Endothelial cell of umbilical vein (primary cell): ENCODE measurements around the gene MBD3. TPM values are rescaled to one million over a fixed set of nuclear protein-coding genes. Genes with fewer than 3 reads are reported as not detected.

Source experiments
- BruUV-seq: library from RNA; stranded (reverse); fragments of 400-500 nt; replicated peaks from 2 replicates; lab custom pipeline; 2021; lab: Mats Ljungman, UMichigan
- CTCF ChIA-PET: fragments of 300-600, 350-600 bp; sonication (Branson Sonifier 250); formaldehyde crosslinking; loops from one replicate; lab custom pipeline; 2021; ENCODE audit warnings: antibody characterized with exemption, inconsistent platforms; lab: Charles Lee
- POLR2A ChIA-PET: fragments of 300-600, 350-600 bp; sonication (Branson Sonifier 250); formaldehyde crosslinking; loops from one replicate; lab custom pipeline; 2021; ENCODE audit warnings: antibody characterized with exemption, inconsistent platforms; lab: Charles Lee
- DNase-seq: peaks from one replicate; pipeline ENCODE4 v3.0.0-alpha.2; 2011; ENCODE audit warnings: low read depth, low spot score
- FAIRE-seq: peaks from 2 replicates; lab custom pipeline; 2011; peaks lifted over from hg19 to GRCh38; lab: Jason Lieb, UNC
- H2AFZ ChIP-seq: 2 replicates; pipeline ENCODE4 v1.6.0; 2012; ENCODE audit warnings: low read depth, low read length, control low read depth, inconsistent platforms
- H3K27ac ChIP-seq: 2 replicates; pipeline ENCODE4 v1.5.1; 2011; ENCODE audit warnings: low read depth, mild to moderate bottlenecking, control low read depth, low read length, moderate library complexity; ENCODE audit not compliant: insufficient read depth
- H3K27me3 ChIP-seq, 2 experiments: 2 replicates each; pipeline versions ENCODE4 v1.6.0 to v1.6.1; 2011; ENCODE audit warnings: low read length in 2 of 2, mixed read lengths in 1 of 2; ENCODE audit not compliant: control insufficient read depth in 2 of 2, insufficient read depth in 2 of 2
- H3K36me3 ChIP-seq, 2 experiments: 2 replicates in 1 of 2; 3 replicates in 1 of 2; pipeline ENCODE4 v1.5.1; 2011; ENCODE audit warnings: low read length in 2 of 2, mild to moderate bottlenecking in 1 of 2, moderate library complexity in 1 of 2; ENCODE audit not compliant: control insufficient read depth in 2 of 2, insufficient read depth in 2 of 2; ENCODE audit errors: extremely low read depth in 1 of 2
- H3K4me1 ChIP-seq: 3 replicates; pipeline ENCODE4 v1.5.1; 2011; ENCODE audit warnings: mild to moderate bottlenecking, low read length; ENCODE audit not compliant: control insufficient read depth, insufficient read depth; ENCODE audit errors: extremely low read depth
- H3K4me2 ChIP-seq: 2 replicates; pipeline ENCODE4 v1.6.1; 2011; ENCODE audit warnings: low read length, control low read depth, mixed read lengths; ENCODE audit not compliant: insufficient read depth
- H3K4me3 ChIP-seq, 3 experiments: fragments of 200-600 bp in 1 of 3; sonication (generic), shearing (Covaris generic) in 1 of 3; replicated peaks in 1 of 3; 2 replicates each; pipeline ENCODE4 v1.5.1; 2011 to 2016; ENCODE audit warnings: control low read depth in 3 of 3, low read length in 3 of 3, mild to moderate bottlenecking in 2 of 3, inconsistent platforms in 1 of 3, low read depth in 1 of 3, moderate library complexity in 1 of 3; ENCODE audit not compliant: insufficient read depth in 1 of 3
- H3K79me2 ChIP-seq: 2 replicates; pipeline ENCODE4 v1.6.0; 2012; ENCODE audit warnings: low read length, inconsistent platforms; ENCODE audit not compliant: control insufficient read depth, insufficient read depth
- H3K9ac ChIP-seq: replicated peaks from 2 replicates; pipeline ENCODE3; 2011; ENCODE audit warnings: low read length, control low read depth; ENCODE audit not compliant: insufficient read depth; ENCODE audit errors: extremely low read depth
- H3K9me1 ChIP-seq: replicated peaks from 3 replicates; pipeline ENCODE4 v1.6.0; 2011; ENCODE audit warnings: mild to moderate bottlenecking, low read length; ENCODE audit not compliant: control insufficient read depth, insufficient read depth; ENCODE audit errors: extremely low read depth
- H3K9me3 ChIP-seq: replicated peaks from 2 replicates; pipeline ENCODE4 v1.5.1; 2012; ENCODE audit warnings: low read length, inconsistent platforms; ENCODE audit not compliant: control insufficient read depth, insufficient read depth
- H4K20me1 ChIP-seq: replicated peaks from 2 replicates; pipeline ENCODE3; 2011; ENCODE audit warnings: mild to moderate bottlenecking, low read length; ENCODE audit not compliant: control insufficient read depth, insufficient read depth; ENCODE audit errors: extremely low read depth
- CTCF ChIP-seq, 2 donors: IDR thresholded peaks; 1 replicate in 1 of 2; 2 replicates in 1 of 2; pipeline ENCODE4 v1.5.1; 2011; ENCODE audit warnings: low read length in 2 of 2, mild to moderate bottlenecking in 2 of 2, moderate library complexity in 2 of 2, control low read depth in 1 of 2, inconsistent platforms in 1 of 2, low read depth in 1 of 2; ENCODE audit not compliant: insufficient read depth in 1 of 2; ENCODE audit errors: extremely low read depth in 1 of 2
- EZH2 ChIP-seq: IDR thresholded peaks from 2 replicates; pipeline ENCODE4 v1.6.1; 2012; ENCODE audit warnings: borderline replicate concordance, low read depth, mild to moderate bottlenecking, moderate library complexity, low read length, inconsistent platforms; ENCODE audit not compliant: severe bottlenecking
- FOS ChIP-seq: IDR thresholded peaks from 2 replicates; pipeline ENCODE4 v1.6.1; 2011; ENCODE audit warnings: mild to moderate bottlenecking, low read length, moderate library complexity, borderline replicate concordance; ENCODE audit not compliant: insufficient read depth
- GATA2 ChIP-seq: IDR thresholded peaks from 2 replicates; pipeline ENCODE4 v1.7.0; 2011; ENCODE audit warnings: low read depth, mild to moderate bottlenecking, moderate library complexity, mixed read lengths, low read length; ENCODE audit not compliant: insufficient read length, insufficient read depth
- JUN ChIP-seq: IDR thresholded peaks from 2 replicates; pipeline ENCODE4 v1.6.1; 2011; ENCODE audit warnings: borderline replicate concordance, low read depth; ENCODE audit not compliant: insufficient read length, insufficient read depth
- MAX ChIP-seq: IDR thresholded peaks from 2 replicates; pipeline ENCODE4 v1.6.1; 2011; ENCODE audit not compliant: insufficient read depth, insufficient read length
- MYC ChIP-seq: IDR thresholded peaks from one replicate; pipeline ENCODE4 v1.6.1; 2011; ENCODE audit warnings: mild to moderate bottlenecking, low read depth, low read length
- POLR2A ChIP-seq: IDR thresholded peaks from 2 replicates; pipeline ENCODE4 v1.6.1; 2012; ENCODE audit warnings: low read depth, mild to moderate bottlenecking, control low read depth, low read length
- POLR2AphosphoS5 ChIP-seq: IDR thresholded peaks from 2 replicates; pipeline ENCODE4 v1.6.1; 2012; ENCODE audit warnings: low read depth, mild to moderate bottlenecking, control low read depth, low read length, moderate library complexity; ENCODE audit not compliant: insufficient read depth
- dilution Hi-C: fragments of 300-500 bp; cut with MboI; formaldehyde crosslinking; loops from one replicate; pipeline ENCODE4 v1.15.0; 2019; ENCODE audit warnings: low sequenced_read_pairs; ENCODE audit not compliant: extremely low pct_ligation_motif_present
- intact Hi-C: fragments of 100-400 bp; cut with micrococcal nuclease; formaldehyde crosslinking; loops from one replicate; pipeline ENCODE4 v1.10.0; 2022
- polyA plus RNA-seq, 4 experiments: library from polyadenylated mRNA; depleted of rRNA in 3 of 4; stranded (reverse) in 3 of 4; unstranded in 1 of 4; fragments of >200 nt; gene quantifications; 2 replicates each; pipeline versions ENCODE4 v1.2.1 to v1.2.3, GENCODE V29; 2011 to 2012; ENCODE audit warnings: missing spikeins in 1 of 4
- total RNA-seq: library from RNA; stranded (reverse); gene quantifications from 2 replicates; pipeline ENCODE4 v1.2.3, GENCODE V29; 2021

Gene MBD3
- total and polyA plus RNA-seq, 2 donors (not counting 3 experiments of a cell fraction or from before 2014, with no cell fraction given) = 96.8 to 120 TPM

GRCh38 chr19:1634242-1634937, 41.7 kb upstream of the MBD3 start:
- no peaks in the 10 kb centered on the region for H3K4me1 ChIP-seq
- no peak overlapping the region for H2AFZ ChIP-seq
- no TSS peak for BruUV-seq
- peaks cover 29% of the 10 kb centered on the region for H3K79me2 ChIP-seq
- H3K27me3 ChIP-seq = no peaks in the 10 kb centered on the region
- H3K9me3 ChIP-seq = no peaks in the 10 kb centered on the region
- no peaks in the 10 kb centered on the region for H3K9me1 ChIP-seq
- H3K4me3 ChIP-seq = no peak overlapping the region
- no peak overlapping the region for H3K9ac ChIP-seq
- H4K20me1 ChIP-seq = no peaks in the 10 kb centered on the region
- DNase-seq (no peak), FAIRE-seq (no peak)
- no peak for TF ChIP-seq POLR2AphosphoS5
- no peak for TF ChIP-seq FOS
- TF ChIP-seq MYC = no peak
- no peak for TF ChIP-seq POLR2A
- no peak for TF ChIP-seq MAX
- no peak for TF ChIP-seq CTCF (IDR thresholded peaks at IDR 0.05; ENCODE audit: extremely low read depth in 1 of 2, insufficient read depth in 1 of 2, low read depth in 1 of 2, low read length in 2 of 2)
- TF ChIP-seq JUN = no peak
- no peak for TF ChIP-seq EZH2
- no peak for TF ChIP-seq GATA2
- H3K27ac ChIP-seq = no peak overlapping the region
- H3K4me2 ChIP-seq = no peak overlapping the region
- CTCF ChIA-PET = interaction anchor here (0.8 kb wide), 1 partner anchor 10 kb away, joined by 4 read pairs; no protein-coding TSS in a partner anchor
- intact Hi-C loops = no loop called here
- peaks cover 4 to 37% of the 10 kb centered on the region in 2 experiments for H3K36me3 ChIP-seq
- POLR2A ChIA-PET = no interaction called here
- dilution Hi-C loops = no loop called here
